GM12878 (cell line): ENCODE data around the gene IL27RA. TPM values are rescaled to one million over a fixed set of nuclear protein-coding genes. Genes with fewer than 3 reads are reported as not detected.
A peak's percentile ranks its signal among the peaks of the same experiment; 100 is the strongest.

Experiments used
- CBFB ChIP-seq: IDR thresholded peaks from 2 replicates; pipeline ENCODE4 v1.6.1; 2016; ENCODE audit warnings: antibody characterized with exemption, low read depth
- CHD2 ChIP-seq: IDR thresholded peaks from 2 replicates; pipeline ENCODE4 v1.6.1; 2011; ENCODE audit warnings: low read depth, low read length, improper control_type of control experiment, borderline replicate concordance
- ELK1 ChIP-seq: IDR thresholded peaks from 2 replicates; pipeline ENCODE4 v1.6.1; 2012; ENCODE audit warnings: low read depth, low read length, improper control_type of control experiment
- GATAD2B ChIP-seq: fragments of 450-650 bp; conservative IDR thresholded peaks from 2 replicates; pipeline ENCODE4 v1.6.1; 2017; ENCODE audit warnings: low read depth, mild to moderate bottlenecking, moderate library complexity
- HDAC6 ChIP-seq: fragments of 200-600 bp; sonication (generic); IDR thresholded peaks from one replicate; pipeline ENCODE4 v1.8.0; 2017; ENCODE audit warnings: antibody characterized with exemption; ENCODE audit not compliant: unreplicated experiment
- NR2C2 ChIP-seq: IDR thresholded peaks from 2 replicates; pipeline ENCODE4 v1.6.1; 2011; ENCODE audit warnings: borderline replicate concordance, low read depth; ENCODE audit not compliant: control insufficient read depth, insufficient read length
- NR2F1 ChIP-seq: fragments of 450-650 bp; conservative IDR thresholded peaks from 2 replicates; pipeline ENCODE4 v1.6.1; 2017; ENCODE audit warnings: mild to moderate bottlenecking
- RAD51 ChIP-seq: fragments of 450-650 bp; IDR thresholded peaks from 2 replicates; pipeline ENCODE4 v1.6.1; 2016; ENCODE audit warnings: moderate library complexity, mild to moderate bottlenecking, inconsistent platforms
- RCOR1 ChIP-seq: conservative IDR thresholded peaks from 2 replicates; pipeline ENCODE4 v1.6.1; 2012; ENCODE audit warnings: low read depth, low read length, improper control_type of control experiment
- SIX5 ChIP-seq: IDR thresholded peaks from 2 replicates; pipeline ENCODE4 v1.6.1; 2011; ENCODE audit warnings: mild to moderate bottlenecking, low read depth, low read length, moderate library complexity; ENCODE audit not compliant: severe bottlenecking
- SKIL ChIP-seq: fragments of 450-650 bp; IDR thresholded peaks from 2 replicates; pipeline ENCODE4 v1.6.1; 2017; ENCODE audit warnings: mild to moderate bottlenecking, low read depth, inconsistent platforms; ENCODE audit not compliant: poor library complexity, severe bottlenecking
- STAT1 ChIP-seq: fragments of 450-650 bp; conservative IDR thresholded peaks from 2 replicates; pipeline ENCODE4 v1.6.1; 2014; ENCODE audit warnings: antibody characterized with exemption, mild to moderate bottlenecking
- YBX1 ChIP-seq: fragments of 450-650 bp; IDR thresholded peaks from 2 replicates; pipeline ENCODE4 v1.6.1; 2016; ENCODE audit warnings: antibody characterized with exemption
- polyA plus RNA-seq, 11 experiments: library from polyadenylated mRNA; depleted of rRNA in 4 of 11; unstranded in 6 of 11; stranded (reverse) in 5 of 11; fragments of >200 nt; fragmentation: Nextera tagmentation in 4 of 11; fragmentation: Illumina TruSeq in 1 of 11; extraction: Ambion mirVana in 4 of 11; extraction: Trizol in 1 of 11; gene quantifications; 1 replicate in 1 of 11; 2 replicates in 10 of 11; pipeline versions ENCODE4 v1.2.1 to v1.2.3, GENCODE V29; 2011 to 2016; ENCODE audit warnings: inconsistent platforms in 2 of 11, missing spikeins in 2 of 11, low read depth in 1 of 11
- total RNA-seq, 4 experiments: library from RNA; depleted of rRNA in 3 of 4; stranded (reverse); fragments of >200 nt in 3 of 4; fragmentation: Illumina TruSeq in 1 of 4; extraction: Trizol in 1 of 4; gene quantifications; 2 replicates each; pipeline versions ENCODE4 v1.2.1 to v1.2.3, GENCODE V29; 2013 to 2021
- TF ChIP-seq, protein P1 (sequence below): fragments of 450-650 bp; IDR thresholded peaks from 2 replicates; pipeline ENCODE4 v1.6.1; 2018; ENCODE audit warnings: borderline replicate concordance, mild to moderate bottlenecking; ENCODE audit not compliant: partially characterized antibody
- TF ChIP-seq, protein P2 (sequence below): fragments of 450-650 bp; IDR thresholded peaks from 2 replicates; pipeline ENCODE4 v1.6.1; 2016; ENCODE audit warnings: mild to moderate bottlenecking, moderate library complexity, borderline replicate concordance
- TF ChIP-seq, protein P3 (sequence below): fragments of 450-650 bp; IDR thresholded peaks from 2 replicates; pipeline ENCODE4 v1.6.1; 2017; ENCODE audit warnings: mild to moderate bottlenecking

The IL27RA gene
- total and polyA plus RNA-seq, 10 of the 15 experiments (the other 5 are each of a cell fraction or from before 2014, with no cell fraction given): 8.4 to 63.5 (median 41.2) TPM

DNA sequence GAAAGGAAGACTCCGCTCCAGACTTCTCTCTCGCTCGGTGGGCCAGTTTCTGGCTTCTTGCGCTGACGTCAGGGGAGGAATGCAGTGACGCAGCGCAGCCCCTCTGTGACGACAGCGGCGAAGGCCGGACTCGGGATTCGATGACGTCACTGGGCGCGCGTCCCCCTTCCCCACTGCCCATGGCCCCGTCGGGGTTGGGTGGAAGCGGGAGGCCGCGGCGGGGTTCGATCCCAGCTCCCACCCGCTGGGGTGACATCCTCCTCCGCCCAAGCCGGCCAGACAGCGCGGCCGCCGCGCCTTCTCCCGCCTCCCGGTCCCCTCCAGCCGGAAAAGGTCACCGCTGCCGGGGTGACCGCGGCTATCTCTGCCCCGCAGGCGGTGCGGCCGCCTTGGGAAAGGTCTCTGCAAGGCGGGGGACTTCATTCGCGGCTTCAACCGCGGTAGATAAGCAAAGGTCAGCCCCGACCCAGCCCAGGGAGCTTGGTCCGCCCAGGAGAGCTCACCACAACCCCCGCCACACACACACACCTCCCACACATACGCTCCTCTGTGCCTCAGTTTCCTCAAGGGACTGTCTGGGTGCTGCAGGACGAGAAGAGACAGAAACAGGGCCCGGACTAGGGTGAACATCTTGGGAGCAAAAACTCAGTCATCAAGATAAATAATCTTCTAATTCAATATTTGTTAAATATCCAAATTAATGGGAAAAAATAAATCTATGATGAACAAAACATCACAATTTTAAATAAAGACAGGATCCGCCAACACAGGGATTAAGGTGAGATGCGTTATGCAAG is 24.6 kb upstream of the IL27RA start (continued):
- TF ChIP-seq, protein P1, sequence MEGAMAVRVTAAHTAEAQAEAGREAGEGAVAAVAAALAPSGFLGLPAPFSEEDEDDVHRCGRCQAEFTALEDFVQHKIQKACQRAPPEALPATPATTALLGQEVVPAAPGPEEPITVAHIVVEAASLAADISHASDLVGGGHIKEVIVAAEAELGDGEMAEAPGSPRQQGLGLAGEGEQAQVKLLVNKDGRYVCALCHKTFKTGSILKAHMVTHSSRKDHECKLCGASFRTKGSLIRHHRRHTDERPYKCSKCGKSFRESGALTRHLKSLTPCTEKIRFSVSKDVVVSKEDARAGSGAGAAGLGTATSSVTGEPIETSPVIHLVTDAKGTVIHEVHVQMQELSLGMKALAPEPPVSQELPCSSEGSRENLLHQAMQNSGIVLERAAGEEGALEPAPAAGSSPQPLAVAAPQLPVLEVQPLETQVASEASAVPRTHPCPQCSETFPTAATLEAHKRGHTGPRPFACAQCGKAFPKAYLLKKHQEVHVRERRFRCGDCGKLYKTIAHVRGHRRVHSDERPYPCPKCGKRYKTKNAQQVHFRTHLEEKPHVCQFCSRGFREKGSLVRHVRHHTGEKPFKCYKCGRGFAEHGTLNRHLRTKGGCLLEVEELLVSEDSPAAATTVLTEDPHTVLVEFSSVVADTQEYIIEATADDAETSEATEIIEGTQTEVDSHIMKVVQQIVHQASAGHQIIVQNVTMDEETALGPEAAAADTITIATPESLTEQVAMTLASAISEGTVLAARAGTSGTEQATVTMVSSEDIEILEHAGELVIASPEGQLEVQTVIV: no peak
- 0 out of 2 replicates have a peak, but pooled peaks have one; percentile 8 for TF ChIP-seq CBFB
- TF ChIP-seq STAT1: peak; percentile 15
- no peak for TF ChIP-seq HDAC6
- TF ChIP-seq, protein P2, sequence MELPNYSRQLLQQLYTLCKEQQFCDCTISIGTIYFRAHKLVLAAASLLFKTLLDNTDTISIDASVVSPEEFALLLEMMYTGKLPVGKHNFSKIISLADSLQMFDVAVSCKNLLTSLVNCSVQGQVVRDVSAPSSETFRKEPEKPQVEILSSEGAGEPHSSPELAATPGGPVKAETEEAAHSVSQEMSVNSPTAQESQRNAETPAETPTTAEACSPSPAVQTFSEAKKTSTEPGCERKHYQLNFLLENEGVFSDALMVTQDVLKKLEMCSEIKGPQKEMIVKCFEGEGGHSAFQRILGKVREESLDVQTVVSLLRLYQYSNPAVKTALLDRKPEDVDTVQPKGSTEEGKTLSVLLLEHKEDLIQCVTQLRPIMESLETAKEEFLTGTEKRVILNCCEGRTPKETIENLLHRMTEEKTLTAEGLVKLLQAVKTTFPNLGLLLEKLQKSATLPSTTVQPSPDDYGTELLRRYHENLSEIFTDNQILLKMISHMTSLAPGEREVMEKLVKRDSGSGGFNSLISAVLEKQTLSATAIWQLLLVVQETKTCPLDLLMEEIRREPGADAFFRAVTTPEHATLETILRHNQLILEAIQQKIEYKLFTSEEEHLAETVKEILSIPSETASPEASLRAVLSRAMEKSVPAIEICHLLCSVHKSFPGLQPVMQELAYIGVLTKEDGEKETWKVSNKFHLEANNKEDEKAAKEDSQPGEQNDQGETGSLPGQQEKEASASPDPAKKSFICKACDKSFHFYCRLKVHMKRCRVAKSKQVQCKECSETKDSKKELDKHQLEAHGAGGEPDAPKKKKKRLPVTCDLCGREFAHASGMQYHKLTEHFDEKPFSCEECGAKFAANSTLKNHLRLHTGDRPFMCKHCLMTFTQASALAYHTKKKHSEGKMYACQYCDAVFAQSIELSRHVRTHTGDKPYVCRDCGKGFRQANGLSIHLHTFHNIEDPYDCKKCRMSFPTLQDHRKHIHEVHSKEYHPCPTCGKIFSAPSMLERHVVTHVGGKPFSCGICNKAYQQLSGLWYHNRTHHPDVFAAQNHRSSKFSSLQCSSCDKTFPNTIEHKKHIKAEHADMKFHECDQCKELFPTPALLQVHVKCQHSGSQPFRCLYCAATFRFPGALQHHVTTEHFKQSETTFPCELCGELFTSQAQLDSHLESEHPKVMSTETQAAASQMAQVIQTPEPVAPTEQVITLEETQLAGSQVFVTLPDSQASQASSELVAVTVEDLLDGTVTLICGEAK: no peak
- TF ChIP-seq ELK1: peak; percentile 54; the same call in 1 of the 2 replicates
- no peak for TF ChIP-seq SKIL
- peak; percentile 95 for TF ChIP-seq NR2F1
- TF ChIP-seq YBX1: no peak
- TF ChIP-seq, protein P3, sequence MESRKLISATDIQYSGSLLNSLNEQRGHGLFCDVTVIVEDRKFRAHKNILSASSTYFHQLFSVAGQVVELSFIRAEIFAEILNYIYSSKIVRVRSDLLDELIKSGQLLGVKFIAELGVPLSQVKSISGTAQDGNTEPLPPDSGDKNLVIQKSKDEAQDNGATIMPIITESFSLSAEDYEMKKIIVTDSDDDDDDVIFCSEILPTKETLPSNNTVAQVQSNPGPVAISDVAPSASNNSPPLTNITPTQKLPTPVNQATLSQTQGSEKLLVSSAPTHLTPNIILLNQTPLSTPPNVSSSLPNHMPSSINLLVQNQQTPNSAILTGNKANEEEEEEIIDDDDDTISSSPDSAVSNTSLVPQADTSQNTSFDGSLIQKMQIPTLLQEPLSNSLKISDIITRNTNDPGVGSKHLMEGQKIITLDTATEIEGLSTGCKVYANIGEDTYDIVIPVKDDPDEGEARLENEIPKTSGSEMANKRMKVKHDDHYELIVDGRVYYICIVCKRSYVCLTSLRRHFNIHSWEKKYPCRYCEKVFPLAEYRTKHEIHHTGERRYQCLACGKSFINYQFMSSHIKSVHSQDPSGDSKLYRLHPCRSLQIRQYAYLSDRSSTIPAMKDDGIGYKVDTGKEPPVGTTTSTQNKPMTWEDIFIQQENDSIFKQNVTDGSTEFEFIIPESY: no peak
- no peak for TF ChIP-seq RAD51
- peak; percentile 41; the same call in 1 of the 2 replicates for TF ChIP-seq RCOR1
- TF ChIP-seq GATAD2B: peak; percentile 99
- no peak for TF ChIP-seq SIX5
- TF ChIP-seq NR2C2: no peak
- no peak for TF ChIP-seq CHD2
